HG03565 (cell line): ENCODE measurements around the gene LHX5.

ENCODE experiments used
- ATAC-seq: cut with Tn5 transposase; IDR thresholded peaks from one replicate; pipeline ENCODE4 v1.9.1; 2021; ENCODE audit warnings: mild to moderate bottlenecking, moderate library complexity; ENCODE audit not compliant: unreplicated experiment

LHX5 gene

DNA sequence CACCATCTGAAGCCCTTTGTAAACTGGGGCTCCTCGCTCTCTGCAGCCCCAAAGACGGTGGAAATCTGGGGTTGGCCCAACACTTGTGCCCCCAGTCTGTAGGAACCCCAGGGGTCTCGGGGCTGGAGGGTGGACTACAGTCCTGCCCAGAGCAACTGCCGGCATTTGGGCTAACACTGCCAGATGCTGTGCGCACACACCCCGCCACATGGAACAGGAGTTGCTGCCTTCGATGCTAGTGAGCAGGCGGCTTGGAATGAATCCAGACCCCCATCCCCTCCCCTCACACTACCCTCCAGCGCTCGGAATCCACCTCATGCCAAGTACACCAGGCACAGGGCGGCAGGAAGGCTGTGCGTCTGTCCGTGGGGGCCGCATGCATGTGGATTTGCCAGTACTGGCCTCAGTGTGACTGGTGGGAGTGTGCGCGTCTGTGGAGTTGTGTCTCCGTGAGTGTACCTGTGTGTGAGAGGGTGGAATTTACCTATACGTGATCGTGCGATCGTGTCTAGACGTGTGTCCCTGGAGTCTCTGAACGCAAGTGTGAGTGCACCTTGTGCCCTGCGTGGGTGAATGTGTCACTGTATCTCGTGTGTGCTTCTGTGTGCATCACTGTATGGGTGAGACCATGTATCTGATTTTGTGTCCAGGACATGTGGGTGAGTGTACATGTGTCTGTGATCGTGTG, 5.1 kb downstream of the LHX5 start:
- no peak for ATAC-seq

DNA sequence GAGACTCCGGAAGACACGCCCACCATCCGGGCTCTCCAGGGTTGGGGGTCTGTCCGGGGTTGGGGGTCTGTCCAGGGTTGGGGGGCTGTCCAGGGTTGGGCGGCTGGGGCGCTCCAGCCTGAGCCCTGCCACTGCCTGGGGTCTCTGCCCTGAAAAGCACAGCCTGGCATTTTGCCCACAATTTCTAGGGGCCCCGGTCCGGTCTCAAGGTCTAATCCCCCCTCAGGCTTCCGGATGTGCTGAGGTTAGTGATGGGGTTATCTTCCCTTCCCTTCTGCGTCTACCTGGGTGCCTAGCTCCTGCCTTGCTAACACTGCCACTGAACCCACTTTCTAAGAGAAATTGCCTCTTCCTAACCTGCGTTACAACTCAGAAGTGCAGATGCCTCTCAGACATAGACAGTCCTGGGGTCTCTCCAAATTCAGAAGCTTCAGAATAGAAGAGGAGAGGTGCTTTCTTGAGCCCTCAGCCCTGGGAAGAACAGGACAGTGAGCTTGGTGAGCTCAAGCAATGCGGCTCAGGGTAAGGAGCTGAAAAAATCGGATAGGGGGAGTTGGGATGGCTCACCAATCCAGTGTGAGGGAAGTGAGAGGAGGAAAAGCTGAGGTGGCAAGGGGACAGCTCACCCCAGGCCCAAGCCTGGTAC, 5.7 kb downstream of the LHX5 start:
- ATAC-seq: no peak

DNA sequence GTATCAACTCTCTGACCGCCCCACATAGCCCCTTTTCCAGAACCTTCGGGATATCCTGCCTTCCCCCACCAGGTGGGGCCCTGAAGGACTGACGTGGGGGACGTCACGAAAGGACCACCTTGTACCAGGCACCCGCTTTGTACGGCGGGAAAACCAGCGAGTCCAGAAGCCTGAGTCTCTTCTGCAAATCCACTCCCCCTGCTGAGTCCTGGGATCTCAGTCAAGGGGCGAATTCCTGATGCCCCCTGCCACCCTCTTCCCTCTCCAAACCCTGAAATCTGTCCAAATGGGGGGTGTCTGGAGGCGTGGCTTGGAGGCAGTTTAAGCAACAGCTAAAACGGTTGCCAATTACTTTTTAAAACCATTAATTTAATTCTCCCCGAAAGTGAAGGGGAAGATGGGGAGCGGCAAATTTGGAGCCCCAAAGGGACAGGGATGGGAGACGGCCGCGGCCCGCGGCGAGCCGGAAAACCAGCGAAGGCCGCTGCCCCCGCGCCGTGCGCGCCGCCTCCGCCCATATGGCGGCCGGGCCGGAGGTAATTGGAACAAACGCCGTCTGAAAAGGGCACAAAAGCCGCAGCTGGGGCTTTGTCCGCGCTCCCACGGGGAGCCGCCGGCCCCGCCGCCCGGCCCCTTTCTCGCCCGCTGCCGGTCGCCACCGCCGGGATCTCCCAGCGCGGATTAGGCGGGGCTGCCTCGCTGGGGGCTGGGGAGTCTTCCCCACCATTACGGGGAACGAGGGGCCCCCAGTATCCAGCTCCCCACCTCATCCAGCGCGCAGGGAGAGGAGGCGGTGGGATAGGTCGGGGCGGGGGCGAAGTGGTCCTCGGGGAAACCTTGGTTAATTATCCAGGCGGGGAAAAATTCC, 6.6 kb downstream of the LHX5 start:
- no peak for ATAC-seq

DNA sequence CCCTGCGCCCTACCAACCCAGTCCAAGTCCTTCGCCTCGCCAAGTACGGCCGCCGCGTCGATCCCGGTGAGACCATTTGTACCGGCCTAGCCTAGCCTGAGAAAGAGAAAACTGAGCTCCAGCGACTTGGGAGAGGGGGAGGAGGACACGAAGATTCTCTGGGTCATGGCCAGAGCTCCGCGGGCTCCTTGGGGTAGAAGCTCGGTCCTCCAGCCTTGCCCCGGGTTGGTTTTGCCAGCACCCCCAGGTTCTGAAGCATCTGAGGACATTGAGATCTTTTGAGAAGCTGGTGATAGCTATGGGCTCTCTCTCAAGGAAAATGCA, 7.3 kb downstream of the LHX5 start:
- ATAC-seq: no peak

DNA sequence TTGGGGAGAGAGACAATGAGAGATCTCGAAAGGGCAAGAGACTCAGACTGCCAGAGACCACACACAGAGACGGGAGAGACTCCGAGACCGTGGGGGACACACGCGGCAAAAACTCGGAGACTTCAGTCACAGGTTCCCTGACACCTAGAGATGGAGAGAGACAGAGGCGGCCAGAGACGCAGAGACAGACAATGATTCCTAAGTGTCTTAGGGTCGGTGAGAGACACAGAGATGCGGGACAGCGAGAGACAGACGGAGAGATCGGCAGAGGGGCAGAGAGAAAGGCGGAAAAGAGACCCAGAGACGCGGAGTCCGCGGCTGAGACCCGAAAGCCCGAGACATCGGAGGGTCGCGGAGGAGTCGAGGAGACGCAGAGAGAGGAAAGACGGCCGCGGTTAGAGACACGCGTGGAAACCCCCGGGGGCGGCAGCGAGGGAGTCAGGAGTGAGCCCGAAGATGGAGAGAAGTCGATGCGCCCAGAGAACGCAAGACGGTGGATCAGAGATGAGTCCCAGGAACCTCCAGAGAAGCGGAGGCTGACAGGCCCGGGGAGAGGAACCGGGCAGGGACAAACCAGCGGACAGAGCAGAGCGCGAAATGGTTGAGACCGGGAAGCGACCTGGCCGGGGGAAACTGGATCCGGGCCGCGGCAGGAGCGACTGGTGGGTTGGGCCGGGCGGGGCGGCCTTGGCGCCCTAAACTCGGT, 7.8 kb downstream of the LHX5 start:
- no peak for ATAC-seq

DNA sequence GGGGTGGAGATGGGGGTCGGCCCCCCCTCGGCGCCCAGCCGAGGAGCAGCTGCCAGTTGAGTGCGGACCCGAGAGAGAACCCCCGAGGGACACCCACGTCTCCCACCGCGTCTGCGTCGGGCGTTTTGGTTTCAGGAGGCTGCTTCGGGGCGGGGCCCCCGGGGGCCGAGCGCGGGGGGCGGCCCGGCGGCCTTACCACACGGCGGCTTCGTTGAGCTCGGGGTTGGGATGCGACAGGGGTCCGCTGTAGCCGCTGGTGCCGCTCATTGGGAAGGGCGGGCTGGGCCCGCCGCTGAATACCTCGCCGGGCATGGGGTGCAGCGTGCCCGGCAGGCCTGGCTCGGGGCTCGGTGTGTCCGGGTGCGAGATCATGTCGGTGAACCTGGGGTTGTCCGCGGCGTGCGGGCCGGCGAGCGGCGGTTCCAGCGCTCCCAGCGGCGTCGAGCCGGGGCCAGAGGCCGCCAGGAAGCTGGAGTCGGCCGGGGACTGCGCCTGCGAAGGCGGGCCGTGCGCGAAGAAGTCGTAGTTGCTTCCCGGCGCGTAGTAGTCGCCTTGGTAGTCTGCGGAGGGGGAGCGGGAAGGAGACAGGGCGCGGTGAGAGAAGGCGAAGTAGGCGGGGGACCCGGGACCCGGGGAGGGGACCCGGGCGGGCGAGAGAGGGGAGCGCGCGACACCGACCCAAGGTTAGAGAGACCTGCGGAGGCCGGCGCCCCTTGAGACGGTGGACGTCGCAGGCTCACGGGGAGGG, 8.5 kb downstream of the LHX5 start:
- ATAC-seq: no peak

DNA sequence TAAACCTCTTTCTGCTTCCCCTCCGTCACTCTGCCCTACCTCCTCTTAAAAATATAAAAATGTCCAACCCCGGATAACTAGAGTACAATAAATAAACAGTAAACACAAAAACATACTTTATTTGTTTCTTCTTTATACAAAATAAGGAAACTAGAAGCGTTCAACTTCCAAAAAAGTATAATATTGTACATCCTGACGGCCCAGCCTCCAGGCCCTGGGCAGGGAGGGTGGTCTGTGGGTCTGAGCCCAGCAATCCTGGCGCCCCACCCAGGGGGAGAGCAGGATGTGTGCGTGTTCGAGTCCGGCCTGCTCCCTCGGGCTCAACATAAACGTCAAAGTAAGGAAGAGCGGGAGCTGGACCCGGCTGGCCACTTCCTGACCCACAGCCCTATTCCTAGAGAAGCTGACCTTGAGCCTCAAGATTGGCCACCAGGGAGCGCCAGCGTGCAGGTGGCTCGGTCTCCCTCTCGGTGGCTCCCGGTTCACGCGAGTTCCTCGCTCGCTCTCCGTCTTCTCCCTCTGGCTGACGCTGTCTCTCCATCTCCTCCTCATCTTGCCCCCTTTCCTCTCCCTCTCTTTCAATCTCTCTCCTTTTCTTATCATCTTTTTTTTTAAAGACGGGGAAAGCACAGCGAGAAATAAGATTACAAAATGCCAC, 9.4 kb downstream of the LHX5 start:
- no peak for ATAC-seq

DNA sequence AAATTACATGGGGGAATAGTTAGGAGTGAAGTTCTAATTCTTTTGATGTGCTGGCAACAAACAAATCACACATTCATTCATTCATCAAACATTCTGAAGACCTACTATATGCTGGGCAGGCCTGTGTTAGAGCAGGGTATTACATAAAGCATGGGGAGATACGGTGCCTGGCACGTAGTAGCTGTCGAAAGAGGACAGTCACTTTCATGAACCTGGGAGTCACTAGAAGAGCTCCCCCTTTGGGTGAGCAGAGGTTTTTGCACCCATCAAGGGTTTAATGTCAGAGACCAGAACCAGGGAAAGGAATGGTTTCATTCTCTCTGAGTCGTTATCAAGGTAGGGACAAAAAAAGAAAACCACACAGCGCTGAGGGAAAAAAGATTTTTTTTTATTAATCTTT, 10.0 kb downstream of the LHX5 start:
- no peak for ATAC-seq

DNA sequence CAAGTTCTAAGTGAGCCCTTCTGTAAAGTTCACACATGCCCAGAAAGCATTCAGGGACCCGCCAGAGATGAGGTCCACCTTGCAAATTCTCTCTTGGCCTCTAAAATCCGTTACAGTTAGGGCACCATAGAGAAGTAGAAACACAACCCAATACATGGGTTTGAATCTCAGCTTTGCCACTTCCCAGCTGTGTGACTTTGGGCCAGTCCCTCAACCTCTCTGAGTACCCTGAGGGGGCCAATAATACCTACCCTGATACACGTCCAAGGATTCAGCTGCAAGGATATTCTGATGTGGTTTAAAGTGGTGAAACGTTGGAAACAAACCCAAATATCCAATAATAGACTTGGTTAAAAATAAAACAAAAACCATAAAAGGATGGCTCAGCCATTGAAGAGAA, 11.7 kb downstream of the LHX5 start:
- ATAC-seq: no peak

DNA sequence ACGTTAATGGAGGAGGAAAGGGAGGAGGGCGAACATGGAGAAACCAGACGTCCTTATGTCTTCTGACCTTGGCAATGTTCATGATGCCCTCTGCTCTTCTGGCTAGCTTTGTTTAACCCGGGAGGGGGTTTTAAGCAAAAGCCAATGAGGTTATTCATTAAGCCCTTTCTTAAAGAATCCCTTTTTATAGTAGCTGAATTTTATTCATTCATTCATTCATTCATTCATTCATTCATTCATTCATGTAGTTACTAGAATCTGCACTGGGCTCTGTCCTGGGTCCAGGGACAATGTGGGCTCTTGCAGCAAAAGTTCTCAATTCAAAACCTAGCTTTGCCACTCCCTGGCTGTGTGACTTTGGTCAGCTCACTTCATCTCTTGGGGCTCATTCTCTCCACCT, 14.0 kb downstream of the LHX5 start:
- no peak for ATAC-seq

DNA sequence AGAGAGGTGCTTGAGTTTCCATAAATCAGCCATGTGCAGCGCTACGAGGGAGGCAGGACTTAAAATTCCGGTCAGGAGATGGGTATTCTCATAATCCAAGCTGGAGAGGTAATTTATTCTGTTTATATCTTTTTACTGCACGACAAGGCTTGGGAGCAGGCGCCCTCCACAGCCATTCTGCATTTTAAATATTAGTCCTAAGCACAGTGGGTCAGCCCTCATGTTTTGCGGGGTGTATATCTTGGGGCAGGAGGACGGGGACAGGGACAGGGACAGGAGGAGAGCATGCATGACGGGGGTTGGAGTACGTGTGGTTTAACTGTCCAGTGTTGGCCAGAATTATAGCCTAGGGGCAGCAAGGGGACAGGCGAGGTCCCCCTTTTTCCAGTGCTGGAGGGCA, 14.5 kb downstream of the LHX5 start:
- no peak for ATAC-seq

DNA sequence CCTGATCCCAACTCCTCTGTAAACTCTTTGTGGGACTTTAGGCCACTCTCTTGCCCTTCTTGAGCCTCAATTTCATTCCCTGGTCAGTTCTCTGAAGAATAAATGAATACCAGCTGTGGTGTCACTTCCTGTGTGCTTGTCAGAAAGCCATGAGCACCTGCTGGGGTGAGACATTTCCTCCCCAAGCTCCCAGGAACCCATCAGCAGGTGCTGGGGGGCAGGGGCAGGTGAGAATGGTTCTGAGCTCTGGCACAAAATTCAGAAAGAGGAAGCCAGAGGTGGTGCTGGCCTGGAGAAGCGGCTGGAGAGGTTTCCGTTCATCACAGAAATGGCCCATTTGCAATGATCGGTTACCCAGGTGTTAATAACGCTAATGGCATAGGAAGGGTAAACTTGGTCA, 14.9 kb downstream of the LHX5 start:
- ATAC-seq: no peak

DNA sequence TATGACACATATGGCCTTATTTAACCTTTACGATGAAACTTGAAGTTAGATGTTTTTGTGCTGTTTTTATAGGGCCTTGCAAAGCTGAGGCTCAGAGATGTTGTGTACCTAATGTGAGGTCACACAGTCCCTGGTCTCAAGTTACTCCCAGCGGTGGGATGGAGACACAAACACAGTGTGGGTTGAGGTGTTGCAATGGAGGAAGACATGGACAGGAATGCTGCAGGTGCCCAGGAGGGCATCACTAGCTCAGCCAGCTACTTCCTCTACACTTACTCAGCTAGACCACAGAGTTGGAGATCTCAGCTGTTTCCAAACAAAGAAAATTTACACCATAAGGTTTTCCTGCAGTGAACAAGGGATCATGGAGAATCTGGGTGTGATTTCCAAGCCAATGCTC, 15.5 kb downstream of the LHX5 start:
- no peak for ATAC-seq

DNA sequence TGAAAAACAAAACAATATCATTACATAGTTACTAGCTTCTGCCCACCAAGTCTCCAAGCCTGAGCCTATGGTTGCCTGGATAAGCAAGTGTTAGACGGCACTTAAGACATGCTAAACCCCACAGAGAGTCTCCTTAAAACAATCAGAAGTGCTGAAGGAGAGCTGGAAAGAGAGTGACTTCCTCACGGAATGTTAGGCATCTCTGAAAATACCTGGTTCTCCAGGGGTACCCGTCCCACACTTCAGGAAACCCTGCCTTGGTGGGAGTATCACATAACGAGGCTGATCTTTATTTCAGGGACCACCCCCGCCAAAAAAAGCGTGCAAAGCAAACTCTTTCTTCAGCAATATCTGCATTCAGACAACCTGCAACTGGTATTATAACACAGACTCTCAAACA, 18.3 kb downstream of the LHX5 start:
- ATAC-seq: no peak

DNA sequence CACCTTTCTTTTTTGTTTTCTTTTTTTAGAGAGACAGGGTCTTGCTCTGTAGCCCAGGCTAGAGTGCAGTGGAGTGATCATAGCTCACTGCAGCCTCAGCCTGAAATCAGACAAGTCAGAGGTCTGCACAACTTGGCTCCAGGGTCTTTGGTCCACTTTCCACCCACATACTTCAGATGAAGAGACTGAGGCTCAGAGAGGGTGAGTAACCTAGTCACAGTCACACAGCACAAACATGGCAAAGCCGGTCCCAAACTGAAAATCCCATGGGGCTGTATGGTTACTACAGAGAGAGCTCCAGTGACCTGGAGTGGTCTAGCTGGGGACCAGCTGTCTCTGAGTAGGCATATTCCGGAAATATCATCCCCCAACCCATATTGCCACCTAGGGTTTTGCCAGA, 19.2 kb downstream of the LHX5 start:
- no peak for ATAC-seq

DNA sequence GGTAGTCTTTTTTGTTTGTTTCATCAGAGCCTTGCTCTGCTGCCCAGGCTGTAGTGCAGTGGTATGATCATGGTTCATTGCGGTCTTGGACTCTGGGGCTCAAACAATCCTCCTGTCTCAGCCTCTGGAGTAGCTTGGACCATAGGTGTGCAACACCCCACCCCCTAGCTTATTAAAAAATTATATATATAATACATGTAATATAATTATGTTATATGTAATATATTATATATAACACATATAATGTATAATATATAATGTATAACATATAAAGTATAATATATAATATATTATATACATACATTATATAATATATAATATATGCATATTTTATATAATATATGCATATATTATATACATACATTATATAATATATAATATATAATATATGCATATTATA, 21.8 kb downstream of the LHX5 start:
- no peak for ATAC-seq

DNA sequence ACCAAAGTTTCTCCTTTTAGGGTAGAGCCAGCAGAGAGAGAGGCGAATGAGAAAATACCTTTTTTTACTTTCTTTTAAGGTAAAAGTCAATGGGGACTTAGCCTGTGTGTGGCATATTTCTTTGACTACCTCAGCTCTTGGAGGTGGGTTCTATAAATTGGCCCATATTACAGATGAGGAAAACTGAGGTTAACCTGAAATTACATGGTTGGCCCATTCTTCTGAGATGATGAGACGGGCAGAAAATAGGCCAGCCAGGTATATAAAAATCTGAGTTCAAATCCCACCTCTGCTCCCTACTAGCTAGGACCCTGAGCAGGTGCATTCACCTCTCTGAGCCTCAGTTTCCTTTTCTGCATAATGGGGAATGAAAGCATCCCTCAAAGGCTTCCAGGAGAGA, 22.4 kb downstream of the LHX5 start:
- no peak for ATAC-seq

DNA sequence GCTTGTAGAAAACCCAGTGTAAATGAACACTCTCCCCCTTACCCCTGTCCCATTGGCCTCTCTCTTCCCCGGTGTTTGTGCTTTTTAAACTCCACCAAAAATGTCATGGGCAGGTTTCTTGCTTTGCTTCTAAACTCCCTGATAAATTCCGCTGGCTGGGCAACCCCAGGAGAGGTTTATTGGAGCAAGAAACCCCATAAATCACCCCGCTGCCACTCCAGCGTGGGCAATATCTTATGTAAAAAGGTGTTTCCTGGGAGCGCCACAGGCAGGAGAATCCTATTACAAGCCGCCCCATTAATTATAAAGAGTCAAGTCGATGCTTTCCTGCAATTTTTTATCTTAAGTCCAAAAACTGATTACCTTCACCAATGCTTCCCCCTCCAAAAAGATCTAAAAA, 22.8 kb downstream of the LHX5 start:
- no peak for ATAC-seq

DNA sequence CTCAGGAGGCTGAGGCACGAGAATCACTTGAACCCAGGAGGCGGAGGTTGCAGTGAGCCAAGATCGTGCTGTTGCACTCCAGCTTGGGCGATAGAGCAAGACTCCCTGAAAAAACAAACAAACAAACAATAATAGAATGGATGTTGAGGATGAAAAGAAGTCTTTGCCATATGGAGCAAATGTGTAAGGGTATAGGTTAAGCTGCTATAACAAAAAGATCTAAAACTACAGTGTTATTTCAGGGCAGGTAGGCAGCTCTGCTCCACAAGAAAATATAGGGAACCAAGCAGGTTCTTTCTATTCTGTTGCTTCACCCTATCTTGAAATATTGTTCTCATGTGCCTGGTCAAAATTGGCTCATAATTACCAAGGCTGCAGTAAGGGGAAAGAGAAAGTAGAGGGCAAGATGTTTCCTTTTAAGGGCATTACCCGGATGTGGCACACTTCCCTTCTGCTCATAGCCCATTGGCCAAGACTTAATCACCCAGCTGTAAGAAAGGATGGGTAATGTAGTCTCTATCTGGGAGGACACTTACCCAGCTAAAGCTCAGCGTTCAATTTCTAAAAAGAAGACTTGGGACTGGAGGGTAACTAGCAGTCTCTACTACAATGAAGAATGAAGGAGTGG, 26.0 kb downstream of the LHX5 start:
- ATAC-seq: no peak

DNA sequence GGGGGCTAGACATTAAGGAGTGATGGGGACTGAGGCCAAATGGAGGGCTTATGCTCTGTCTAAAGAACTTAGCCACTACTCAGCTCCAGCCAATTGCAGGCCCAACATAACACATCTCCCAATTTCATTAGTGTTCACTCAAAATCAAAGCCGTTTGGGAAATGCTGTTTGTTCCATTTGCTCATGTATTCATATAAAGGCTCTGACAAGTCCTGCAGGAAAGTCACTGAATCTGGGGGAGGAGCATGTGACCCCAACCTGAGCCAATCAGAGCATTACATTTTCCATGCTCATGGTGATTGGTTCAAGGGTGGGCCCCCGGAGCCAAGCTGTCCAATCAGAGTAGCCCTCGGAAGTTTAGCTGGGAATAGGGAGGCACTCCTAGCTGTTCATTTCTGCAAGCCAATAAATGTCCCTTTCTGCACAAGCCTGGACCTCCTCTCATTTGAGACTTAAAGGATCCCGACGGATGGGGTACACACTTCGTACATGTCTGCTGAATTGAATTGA, 28.6 kb downstream of the LHX5 start:
- ATAC-seq: no peak
